K562 (cell line): ENCODE results near the gene HMCES. TPM values are rescaled to one million over a fixed set of nuclear protein-coding genes. Genes with fewer than 3 reads are reported as not detected.

Experiments
- ATAC-seq: fragments of 200-7000 bp; cut with Tn5 transposase; 3 replicates; pipeline ENCODE4 v1.9.1; 2020; ENCODE audit warnings: moderate library complexity
- BruUV-seq: library from RNA; stranded (reverse); fragments of 400-500 nt; replicated peaks from 2 replicates; lab custom pipeline; 2021; lab: Mats Ljungman, UMichigan
- CTCF ChIA-PET: fragments of 300-600 bp; formaldehyde crosslinking; extraction: SDS; loops from one replicate; lab custom pipeline; 2021; ENCODE audit warnings: low intra/inter-chr PET ratio; lab: Yijun Ruan, JAX
- POLR2A ChIA-PET: fragments of 300-600, 350-650 bp; sonication (Branson Sonifier 250); formaldehyde crosslinking; extraction: SDS; loops from one replicate; lab custom pipeline; 2021; ENCODE audit warnings: antibody characterized with exemption, inconsistent platforms; lab: Yijun Ruan, JAX
- DNase-seq, 4 experiments: peaks; one replicate each; pipeline versions ENCODE4 v3.0.0 to v3.0.0-alpha.2; 2011 to 2018; ENCODE audit warnings: low spot score in 3 of 4, mixed read lengths in 3 of 4; ENCODE audit errors: extremely low read depth in 1 of 4
- FAIRE-seq: peaks from 2 replicates; lab custom pipeline; 2011; peaks lifted over from hg19 to GRCh38; lab: Jason Lieb, UNC
- H2AFZ ChIP-seq: 2 replicates; pipeline ENCODE4 v1.6.0; 2011; ENCODE audit warnings: low read depth, low read length, control low read depth, inconsistent platforms
- H3K27ac ChIP-seq: fragments of 200-600 bp; 3 replicates; pipeline ENCODE4 v1.8.0; 2011; ENCODE audit warnings: low read depth, mild to moderate bottlenecking, control low read depth, inconsistent platforms, low read length, moderate library complexity, mixed read lengths; ENCODE audit errors: extremely low read depth
- H3K27me3 ChIP-seq, 2 experiments: fragments of 300-600 bp in 1 of 2; 2 replicates in 1 of 2; 3 replicates in 1 of 2; pipeline versions ENCODE4 v1.6.0 to v1.8.0; 2011; ENCODE audit warnings: inconsistent platforms in 2 of 2, low read length in 2 of 2, mild to moderate bottlenecking in 1 of 2, mixed read lengths in 1 of 2, moderate library complexity in 1 of 2; ENCODE audit not compliant: control insufficient read depth in 2 of 2, insufficient read depth in 2 of 2
- H3K36me3 ChIP-seq: fragments of 300-600 bp; 3 replicates; pipeline ENCODE4 v1.8.0; 2011; ENCODE audit warnings: mild to moderate bottlenecking, low read length, inconsistent platforms; ENCODE audit not compliant: control insufficient read depth, insufficient read depth
- H3K4me1 ChIP-seq, 2 experiments: fragments of 200-600 bp in 1 of 2; replicated peaks in 1 of 2; 2 replicates in 1 of 2; 3 replicates in 1 of 2; pipeline versions ENCODE4 v1.5.1 to v1.8.0; 2011; ENCODE audit warnings: inconsistent platforms in 2 of 2, low read length in 2 of 2, mild to moderate bottlenecking in 1 of 2, mixed read lengths in 1 of 2, moderate library complexity in 1 of 2; ENCODE audit not compliant: control insufficient read depth in 2 of 2, insufficient read depth in 2 of 2
- H3K4me2 ChIP-seq: 2 replicates; pipeline ENCODE4 v1.6.1; 2011; ENCODE audit warnings: low read length, control low read depth, inconsistent platforms, mixed read lengths; ENCODE audit not compliant: insufficient read depth
- H3K4me3 ChIP-seq: fragments of 200-600 bp; sonication (generic), shearing (Covaris generic); 2 replicates; pipeline ENCODE4 v1.5.1; 2016; ENCODE audit warnings: control low read depth, inconsistent platforms
- H3K79me2 ChIP-seq: fragments of 200-600 bp; 3 replicates; pipeline ENCODE4 v1.8.0; 2011; ENCODE audit warnings: low read length, inconsistent platforms; ENCODE audit not compliant: control insufficient read depth, insufficient read depth
- H3K9ac ChIP-seq, 2 experiments: 2 replicates each; pipeline versions ENCODE4 v1.6.0 to v1.6.1; 2011; ENCODE audit warnings: low read depth in 2 of 2, low read length in 2 of 2, control low read depth in 1 of 2, inconsistent platforms in 1 of 2, mild to moderate bottlenecking in 1 of 2, mixed read lengths in 1 of 2; ENCODE audit not compliant: insufficient read depth in 1 of 2
- H3K9me1 ChIP-seq: one replicate; pipeline ENCODE4 v1.6.0; 2011; ENCODE audit warnings: inconsistent platforms, mild to moderate bottlenecking, low read length, moderate library complexity; ENCODE audit not compliant: control insufficient read depth, insufficient read depth
- H3K9me3 ChIP-seq: replicated peaks from 2 replicates; pipeline ENCODE4 v1.5.1; 2011; ENCODE audit warnings: low read depth, low read length, inconsistent platforms; ENCODE audit not compliant: control insufficient read depth, insufficient read depth
- H4K20me1 ChIP-seq: replicated peaks from 2 replicates; pipeline ENCODE4 v1.6.1; 2011; ENCODE audit warnings: low read length, inconsistent platforms, mixed read lengths; ENCODE audit not compliant: control insufficient read depth, insufficient read depth
- ATF1 ChIP-seq, 2 experiments: fragments of 450-650 bp in 1 of 2; IDR thresholded peaks; 2 replicates each; pipeline ENCODE4 v1.6.1; 2016; ENCODE audit warnings: missing compliant biosample characterization in 1 of 2, missing genetic modification characterization in 1 of 2
- BRD4 ChIP-seq: fragments of 200-600 bp; sonication (generic); IDR thresholded peaks from 2 replicates; pipeline ENCODE4 v1.6.1; 2017; ENCODE audit warnings: inconsistent platforms
- C11orf30 ChIP-seq: fragments of 450-650 bp; IDR thresholded peaks from 2 replicates; pipeline ENCODE4 v1.6.1; 2016; ENCODE audit warnings: low read depth, mild to moderate bottlenecking
- CBFA2T2 ChIP-seq: fragments of 450-650 bp; conservative IDR thresholded peaks from 2 replicates; pipeline ENCODE4 v1.6.1; 2017; ENCODE audit warnings: mild to moderate bottlenecking
- CSDE1 ChIP-seq, 2 experiments: fragments of 450-650 bp; IDR thresholded peaks; 2 replicates each; pipeline ENCODE4 v1.6.1; 2016; ENCODE audit warnings: mild to moderate bottlenecking in 1 of 2
- ELF2 ChIP-seq: fragments of 250-450 bp; sonication (Bioruptor Pico); IDR thresholded peaks from 2 replicates; pipeline ENCODE4 v1.5.0; 2021; ENCODE audit warnings: mild to moderate bottlenecking
- GABPA ChIP-seq: fragments of 200-800 bp; sonication (Bioruptor generic); conservative IDR thresholded peaks from 2 replicates; pipeline ENCODE4 v1.6.1; 2016; ENCODE audit warnings: low read depth, missing genetic modification characterization, missing compliant biosample characterization
- HIVEP1 ChIP-seq: fragments of 250-450 bp; sonication (Bioruptor Pico); IDR thresholded peaks from 2 replicates; pipeline ENCODE4 v1.4.0; 2020; ENCODE audit warnings: mild to moderate bottlenecking
- IFI16 ChIP-seq: fragments of 250-450 bp; sonication (Bioruptor Pico); IDR thresholded peaks from 2 replicates; pipeline ENCODE4 v2.1.2; 2022; ENCODE audit warnings: mild to moderate bottlenecking, inconsistent platforms
- KDM2B ChIP-seq: fragments of 250-450 bp; sonication (Bioruptor Pico); IDR thresholded peaks from 2 replicates; pipeline ENCODE4 v1.8.0; 2021; ENCODE audit warnings: mild to moderate bottlenecking, moderate library complexity
- MECOM ChIP-seq: fragments of 250-450 bp; sonication (Bioruptor Pico); IDR thresholded peaks from 2 replicates; pipeline ENCODE4 v1.8.0; 2022; ENCODE audit warnings: inconsistent platforms
- NEUROD1 ChIP-seq: fragments of 150-350 bp; IDR thresholded peaks from 2 replicates; pipeline ENCODE4 v1.6.1; 2014; ENCODE audit warnings: borderline replicate concordance, low read length, low read depth; ENCODE audit not compliant: partially characterized antibody
- ZNF184 ChIP-seq: sonication (generic); formaldehyde crosslinking; IDR thresholded peaks from 2 replicates; pipeline ENCODE4 v1.5.0; 2020; ENCODE audit warnings: missing genetic modification reagents
- ZNF263 ChIP-seq: sonication (generic); formaldehyde crosslinking; IDR thresholded peaks from 2 replicates; pipeline ENCODE4 v1.8.0; 2022; ENCODE audit warnings: mild to moderate bottlenecking, missing genetic modification reagents, borderline replicate concordance
- WGBS: fragments of 100-300 bp; shearing (Covaris generic); methylation state at CpG from one replicate; pipeline ENCODE4 v1.1.6; 2016; ENCODE audit warnings: low coverage, mixed read lengths; ENCODE audit not compliant: insufficient coverage; ENCODE audit errors: missing lambda C conversion rate; 5-methylcytosine and 5-hydroxymethylcytosine counted together
- in situ Hi-C: fragments of 300-500 bp; cut with MboI; formaldehyde crosslinking; loops from 4 replicates; pipeline ENCODE4 v1.15.0; 2018; ENCODE audit warnings: inconsistent platforms, mixed read lengths
- intact Hi-C: fragments of 100-400 bp; cut with micrococcal nuclease; formaldehyde crosslinking; loops from 2 replicates; pipeline ENCODE4 v1.14.2; 2022
- polyA plus RNA-seq, 8 experiments: library from polyadenylated mRNA; depleted of rRNA in 4 of 8; stranded (reverse) in 5 of 8; unstranded in 3 of 8; fragments of >200 nt; fragmentation: Nextera tagmentation in 2 of 8; fragmentation: Illumina TruSeq in 1 of 8; extraction: Ambion mirVana in 2 of 8; extraction: Trizol in 1 of 8; gene quantifications; 2 replicates each; pipeline versions ENCODE4 v1.2.1 to v1.2.3, GENCODE V29; 2011 to 2014; ENCODE audit warnings: inconsistent platforms in 1 of 8, missing spikeins in 1 of 8
- total RNA-seq, 7 experiments: library from RNA; depleted of rRNA in 6 of 7; stranded (reverse); fragments of >200 nt in 6 of 7; fragmentation: Illumina TruSeq in 2 of 7; extraction: Trizol in 2 of 7; gene quantifications; 2 replicates each; pipeline versions ENCODE4 v1.2.1 to v1.2.3, GENCODE V29; 2011 to 2021; ENCODE audit warnings: low replicate concordance in 1 of 7
- TF ChIP-seq, protein P1 (sequence below): fragments of 250-450 bp; sonication (Bioruptor Pico); IDR thresholded peaks from 2 replicates; pipeline ENCODE4 v1.4.0; 2020; ENCODE audit warnings: mild to moderate bottlenecking, moderate library complexity

Gene HMCES
- total and polyA plus RNA-seq, 9 of the 15 experiments (the other 6 are each of a cell fraction or from before 2014, with no cell fraction given) = 18.8 to 45.3 (median 24.8) TPM

- H4K20me1 ChIP-seq = no peaks in the 10 kb centered on the region
- no peak overlapping the region for H3K4me3 ChIP-seq
- H3K4me2 ChIP-seq = no peak overlapping the region
- in situ Hi-C loops (no loop called here), intact Hi-C loops (no loop called here)
- BruUV-seq = no TSS peak
- H3K4me1 ChIP-seq = peaks cover 0 to 3% of the 10 kb centered on the region in 2 experiments; a peak in 2 of 5 replicates
- FAIRE-seq (no peak), ATAC-seq (no peak), DNase-seq (no peak)
- H3K36me3 ChIP-seq = no peaks in the 10 kb centered on the region
- no peaks in the 10 kb centered on the region for H3K79me2 ChIP-seq
- H3K9me3 ChIP-seq = no peaks in the 10 kb centered on the region
- ChIA-PET CTCF (no interaction called here), POLR2A (interaction anchor here (0.5 to 1.3 kb wide), 3 partner anchors 18 to 128 kb away, joined by 3 to 8 read pairs (median 3); a partner anchor contains a TSS)
- H3K27ac ChIP-seq = no peak overlapping the region
- 32% methylated on average over 5 of the region's 5 CpGs for WGBS
- no peaks in the 10 kb centered on the region for H3K9me1 ChIP-seq
- TF ChIP-seq ATF1 (CRISPR knock-in tag; IDR thresholded peaks at IDR 0.05) (no peak), ATF1 (tag; IDR thresholded peaks at IDR 0.05) (no peak), HIVEP1 (no peak), CBFA2T2 (no peak), GABPA (tag) (no peak), C11orf30 (no peak), CSDE1 (IDR thresholded peaks at IDR 0.05) (no peak), ZNF184 (CRISPR knock-in tag) (no peak), NEUROD1 (no peak), BRD4 (no peak), ZNF263 (CRISPR knock-in tag) (no peak), ELF2 (CRISPR knock-in tag) (no peak), MECOM (CRISPR knock-in tag) (no peak), IFI16 (no peak), KDM2B (no peak)
- TF ChIP-seq, protein P1, sequence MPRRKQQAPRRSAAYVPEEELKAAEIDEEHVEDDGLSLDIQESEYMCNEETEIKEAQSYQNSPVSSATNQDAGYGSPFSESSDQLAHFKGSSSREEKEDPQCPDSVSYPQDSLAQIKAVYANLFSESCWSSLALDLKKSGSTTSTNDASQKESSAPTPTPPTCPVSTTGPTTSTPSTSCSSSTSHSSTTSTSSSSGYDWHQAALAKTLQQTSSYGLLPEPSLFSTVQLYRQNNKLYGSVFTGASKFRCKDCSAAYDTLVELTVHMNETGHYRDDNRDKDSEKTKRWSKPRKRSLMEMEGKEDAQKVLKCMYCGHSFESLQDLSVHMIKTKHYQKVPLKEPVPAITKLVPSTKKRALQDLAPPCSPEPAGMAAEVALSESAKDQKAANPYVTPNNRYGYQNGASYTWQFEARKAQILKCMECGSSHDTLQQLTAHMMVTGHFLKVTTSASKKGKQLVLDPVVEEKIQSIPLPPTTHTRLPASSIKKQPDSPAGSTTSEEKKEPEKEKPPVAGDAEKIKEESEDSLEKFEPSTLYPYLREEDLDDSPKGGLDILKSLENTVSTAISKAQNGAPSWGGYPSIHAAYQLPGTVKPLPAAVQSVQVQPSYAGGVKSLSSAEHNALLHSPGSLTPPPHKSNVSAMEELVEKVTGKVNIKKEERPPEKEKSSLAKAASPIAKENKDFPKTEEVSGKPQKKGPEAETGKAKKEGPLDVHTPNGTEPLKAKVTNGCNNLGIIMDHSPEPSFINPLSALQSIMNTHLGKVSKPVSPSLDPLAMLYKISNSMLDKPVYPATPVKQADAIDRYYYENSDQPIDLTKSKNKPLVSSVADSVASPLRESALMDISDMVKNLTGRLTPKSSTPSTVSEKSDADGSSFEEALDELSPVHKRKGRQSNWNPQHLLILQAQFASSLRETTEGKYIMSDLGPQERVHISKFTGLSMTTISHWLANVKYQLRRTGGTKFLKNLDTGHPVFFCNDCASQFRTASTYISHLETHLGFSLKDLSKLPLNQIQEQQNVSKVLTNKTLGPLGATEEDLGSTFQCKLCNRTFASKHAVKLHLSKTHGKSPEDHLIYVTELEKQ (CRISPR knock-in tag) = no peak
- H3K9ac ChIP-seq = no peak overlapping the region
- no peaks in the 10 kb centered on the region for H3K27me3 ChIP-seq
- no peak overlapping the region for H2AFZ ChIP-seq
Measured at GRCh38 chr3:129333891-129334290, 55.2 kb downstream of the HMCES start.
